K562 (cell line): ENCODE data around the gene ITPRIP. TPM values are rescaled to one million over a fixed set of nuclear protein-coding genes. Genes with fewer than 3 reads are reported as not detected.

Experiments
- ATAC-seq: fragments of 200-7000 bp; cut with Tn5 transposase; 3 replicates; pipeline ENCODE4 v1.9.1; 2020; ENCODE audit warnings: moderate library complexity
- BruUV-seq: library from RNA; stranded (reverse); fragments of 400-500 nt; replicated peaks from 2 replicates; lab custom pipeline; 2021; lab: Mats Ljungman, UMichigan
- CTCF ChIA-PET: fragments of 300-600 bp; formaldehyde crosslinking; extraction: SDS; loops from one replicate; lab custom pipeline; 2021; ENCODE audit warnings: low intra/inter-chr PET ratio; lab: Yijun Ruan, JAX
- POLR2A ChIA-PET: fragments of 300-600, 350-650 bp; sonication (Branson Sonifier 250); formaldehyde crosslinking; extraction: SDS; loops from one replicate; lab custom pipeline; 2021; ENCODE audit warnings: antibody characterized with exemption, inconsistent platforms; lab: Yijun Ruan, JAX
- DNase-seq, 4 experiments: peaks; one replicate each; pipeline versions ENCODE4 v3.0.0 to v3.0.0-alpha.2; 2011 to 2018; ENCODE audit warnings: low spot score in 3 of 4, mixed read lengths in 3 of 4; ENCODE audit errors: extremely low read depth in 1 of 4
- FAIRE-seq: peaks from 2 replicates; lab custom pipeline; 2011; peaks lifted over from hg19 to GRCh38; lab: Jason Lieb, UNC
- H2AFZ ChIP-seq: 2 replicates; pipeline ENCODE4 v1.6.0; 2011; ENCODE audit warnings: low read depth, low read length, control low read depth, inconsistent platforms
- H3K27ac ChIP-seq: fragments of 200-600 bp; 3 replicates; pipeline ENCODE4 v1.8.0; 2011; ENCODE audit warnings: low read depth, mild to moderate bottlenecking, control low read depth, inconsistent platforms, low read length, moderate library complexity, mixed read lengths; ENCODE audit errors: extremely low read depth
- H3K27me3 ChIP-seq, 2 experiments: fragments of 300-600 bp in 1 of 2; 2 replicates in 1 of 2; 3 replicates in 1 of 2; pipeline versions ENCODE4 v1.6.0 to v1.8.0; 2011; ENCODE audit warnings: inconsistent platforms in 2 of 2, low read length in 2 of 2, mild to moderate bottlenecking in 1 of 2, mixed read lengths in 1 of 2, moderate library complexity in 1 of 2; ENCODE audit not compliant: control insufficient read depth in 2 of 2, insufficient read depth in 2 of 2
- H3K36me3 ChIP-seq: fragments of 300-600 bp; 3 replicates; pipeline ENCODE4 v1.8.0; 2011; ENCODE audit warnings: mild to moderate bottlenecking, low read length, inconsistent platforms; ENCODE audit not compliant: control insufficient read depth, insufficient read depth
- H3K4me1 ChIP-seq, 2 experiments: fragments of 200-600 bp in 1 of 2; replicated peaks in 1 of 2; 2 replicates in 1 of 2; 3 replicates in 1 of 2; pipeline versions ENCODE4 v1.5.1 to v1.8.0; 2011; ENCODE audit warnings: inconsistent platforms in 2 of 2, low read length in 2 of 2, mild to moderate bottlenecking in 1 of 2, mixed read lengths in 1 of 2, moderate library complexity in 1 of 2; ENCODE audit not compliant: control insufficient read depth in 2 of 2, insufficient read depth in 2 of 2
- H3K4me2 ChIP-seq: 2 replicates; pipeline ENCODE4 v1.6.1; 2011; ENCODE audit warnings: low read length, control low read depth, inconsistent platforms, mixed read lengths; ENCODE audit not compliant: insufficient read depth
- H3K4me3 ChIP-seq: fragments of 200-600 bp; sonication (generic), shearing (Covaris generic); 2 replicates; pipeline ENCODE4 v1.5.1; 2016; ENCODE audit warnings: control low read depth, inconsistent platforms
- H3K79me2 ChIP-seq: fragments of 200-600 bp; 3 replicates; pipeline ENCODE4 v1.8.0; 2011; ENCODE audit warnings: low read length, inconsistent platforms; ENCODE audit not compliant: control insufficient read depth, insufficient read depth
- H3K9ac ChIP-seq, 2 experiments: 2 replicates each; pipeline versions ENCODE4 v1.6.0 to v1.6.1; 2011; ENCODE audit warnings: low read depth in 2 of 2, low read length in 2 of 2, control low read depth in 1 of 2, inconsistent platforms in 1 of 2, mild to moderate bottlenecking in 1 of 2, mixed read lengths in 1 of 2; ENCODE audit not compliant: insufficient read depth in 1 of 2
- H3K9me1 ChIP-seq: one replicate; pipeline ENCODE4 v1.6.0; 2011; ENCODE audit warnings: inconsistent platforms, mild to moderate bottlenecking, low read length, moderate library complexity; ENCODE audit not compliant: control insufficient read depth, insufficient read depth
- H3K9me3 ChIP-seq: replicated peaks from 2 replicates; pipeline ENCODE4 v1.5.1; 2011; ENCODE audit warnings: low read depth, low read length, inconsistent platforms; ENCODE audit not compliant: control insufficient read depth, insufficient read depth
- H4K20me1 ChIP-seq: replicated peaks from 2 replicates; pipeline ENCODE4 v1.6.1; 2011; ENCODE audit warnings: low read length, inconsistent platforms, mixed read lengths; ENCODE audit not compliant: control insufficient read depth, insufficient read depth
- NCOA2 ChIP-seq, 2 experiments: fragments of 450-650 bp; IDR thresholded peaks; 2 replicates each; pipeline ENCODE4 v1.6.1; 2018; ENCODE audit warnings: mild to moderate bottlenecking in 2 of 2, moderate library complexity in 1 of 2; ENCODE audit not compliant: partially characterized antibody in 2 of 2
- ZNF253 ChIP-seq: fragments of 250-450 bp; sonication (Bioruptor Pico); conservative IDR thresholded peaks from 2 replicates; pipeline ENCODE4 v1.6.1; 2021; ENCODE audit warnings: mild to moderate bottlenecking
- WGBS: fragments of 100-300 bp; shearing (Covaris generic); methylation state at CpG from one replicate; pipeline ENCODE4 v1.1.6; 2016; ENCODE audit warnings: low coverage, mixed read lengths; ENCODE audit not compliant: insufficient coverage; ENCODE audit errors: missing lambda C conversion rate; 5-methylcytosine and 5-hydroxymethylcytosine counted together
- in situ Hi-C: fragments of 300-500 bp; cut with MboI; formaldehyde crosslinking; loops from 4 replicates; pipeline ENCODE4 v1.15.0; 2018; ENCODE audit warnings: inconsistent platforms, mixed read lengths
- intact Hi-C: fragments of 100-400 bp; cut with micrococcal nuclease; formaldehyde crosslinking; loops from 2 replicates; pipeline ENCODE4 v1.14.2; 2022
- polyA plus RNA-seq, 8 experiments: library from polyadenylated mRNA; depleted of rRNA in 4 of 8; stranded (reverse) in 5 of 8; unstranded in 3 of 8; fragments of >200 nt; fragmentation: Nextera tagmentation in 2 of 8; fragmentation: Illumina TruSeq in 1 of 8; extraction: Ambion mirVana in 2 of 8; extraction: Trizol in 1 of 8; gene quantifications; 2 replicates each; pipeline versions ENCODE4 v1.2.1 to v1.2.3, GENCODE V29; 2011 to 2014; ENCODE audit warnings: inconsistent platforms in 1 of 8, missing spikeins in 1 of 8
- total RNA-seq, 7 experiments: library from RNA; depleted of rRNA in 6 of 7; stranded (reverse); fragments of >200 nt in 6 of 7; fragmentation: Illumina TruSeq in 2 of 7; extraction: Trizol in 2 of 7; gene quantifications; 2 replicates each; pipeline versions ENCODE4 v1.2.1 to v1.2.3, GENCODE V29; 2011 to 2021; ENCODE audit warnings: low replicate concordance in 1 of 7
- TF ChIP-seq, protein P1 (sequence below): fragments of 250-450 bp; sonication (Bioruptor Pico); IDR thresholded peaks from 2 replicates; pipeline ENCODE4 v1.5.0; 2021; ENCODE audit warnings: mild to moderate bottlenecking, moderate library complexity

Gene ITPRIP
- total and polyA plus RNA-seq, 9 of the 15 experiments (the other 6 are each of a cell fraction or from before 2014, with no cell fraction given), result 4.4 to 28.5 (median 10.9) TPM

- TF ChIP-seq NCOA2 (IDR thresholded peaks at IDR 0.05; ENCODE audit: partially characterized antibody in 2 of 2) (no peak), ZNF253 (no peak)
- TF ChIP-seq, protein P1, sequence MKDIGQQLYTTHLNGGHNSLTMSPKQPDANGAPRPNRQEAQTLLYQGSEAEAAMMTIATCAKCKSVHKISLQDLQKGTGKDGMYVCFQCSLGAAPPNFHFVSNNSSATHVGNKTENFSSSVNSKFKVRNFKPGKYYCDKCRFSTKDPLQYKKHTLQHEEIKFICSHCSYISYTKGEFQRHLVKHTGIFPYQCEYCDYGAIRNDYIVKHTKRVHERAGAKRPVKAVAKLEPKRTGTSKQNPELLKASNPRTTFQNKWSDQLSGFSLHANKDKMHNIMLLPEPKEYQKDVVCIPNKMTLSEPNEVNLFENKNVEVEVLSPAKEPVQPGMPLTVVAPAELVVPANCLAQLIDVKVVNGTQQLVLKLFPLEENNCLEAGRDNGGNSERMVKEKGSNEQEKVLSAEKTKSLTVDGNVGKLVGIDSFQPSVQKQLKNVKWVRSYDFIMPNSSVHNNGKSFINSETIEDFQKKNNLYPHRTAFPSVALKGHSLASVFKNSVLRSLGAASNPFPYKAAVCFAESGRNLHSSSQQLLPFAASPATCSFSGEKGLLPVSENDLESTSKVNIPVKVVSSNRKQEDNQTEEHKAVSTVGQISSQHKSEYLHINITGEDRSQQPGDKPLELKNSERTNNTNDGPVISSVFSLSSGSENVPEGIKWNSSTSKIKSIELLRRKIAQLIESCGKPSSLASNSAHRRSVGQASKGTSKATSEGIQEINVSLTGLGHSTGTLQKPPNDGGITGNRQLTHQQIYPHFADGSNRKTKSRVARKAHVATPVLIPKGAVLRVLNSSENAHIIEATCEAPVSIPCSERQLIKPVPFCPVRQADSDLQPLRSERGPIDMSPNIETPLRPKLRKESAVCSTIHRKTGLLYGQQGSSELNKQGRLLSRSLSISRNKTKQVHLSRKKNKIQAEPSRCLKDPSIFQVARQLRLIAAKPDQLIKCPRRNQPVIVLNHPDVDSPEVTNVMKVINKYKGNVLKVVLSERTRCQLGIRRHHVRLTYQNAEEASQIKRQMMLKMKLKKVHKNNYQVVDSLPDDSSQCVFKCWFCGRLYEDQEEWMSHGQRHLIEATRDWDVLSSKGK, result no peak
- no peaks in the 10 kb centered on the region for H3K27me3 ChIP-seq
- ChIA-PET CTCF (no interaction called here), POLR2A (interaction anchor here (0.6 to 1.6 kb wide), 6 partner anchors 9 to 312 kb away, joined by 3 to 7 read pairs (median 4); partner anchors contain the start of gene CFAP58)
- H4K20me1 ChIP-seq, result peaks cover 18% of the 10 kb centered on the region
- no peak overlapping the region for H3K9ac ChIP-seq
- no peak overlapping the region for H3K27ac ChIP-seq
- H2AFZ ChIP-seq, result no peak overlapping the region
- WGBS, result 82% methylated on average over 3 of the region's 5 CpGs
- no peaks in the 10 kb centered on the region for H3K9me1 ChIP-seq
- in situ Hi-C loops (loop anchor here (5.0 kb wide), 1 partner anchor 36 kb away; no protein-coding TSS in a partner anchor), intact Hi-C loops (no loop called here)
- FAIRE-seq, result no peak
- H3K79me2 ChIP-seq, result peaks cover 40% of the 10 kb centered on the region
- no peaks in the 10 kb centered on the region for H3K9me3 ChIP-seq
- H3K36me3 ChIP-seq, result peaks cover 66% of the 10 kb centered on the region; the same call in 2 of the 3 replicates
- no peaks in the 10 kb centered on the region; a peak in 1 of 5 replicates for H3K4me1 ChIP-seq
- no peak overlapping the region for H3K4me2 ChIP-seq
- no TSS peak for BruUV-seq
- no peak overlapping the region for H3K4me3 ChIP-seq
- DNase-seq, result no peak
- ATAC-seq, result peak; percentile 6
Measured at GRCh38 chr10:104311184-104311720, 27.0 kb downstream of the ITPRIP start.
